Effector memory CD4-positive, alpha-beta T cell (primary cell): ENCODE data around the gene WRAP73.

Experiments
- DNase-seq, 3 donors: peaks; one replicate each; pipeline ENCODE4 v3.0.0-alpha.2; 2020
- H3K27ac ChIP-seq: 2 replicates; pipeline ENCODE4 v1.7.0; 2013; ENCODE audit warnings: mild to moderate bottlenecking, low read length, moderate library complexity; ENCODE audit not compliant: insufficient read depth, poor library complexity, severe bottlenecking
- H3K27me3 ChIP-seq: replicated peaks from 2 replicates; pipeline ENCODE4 v1.7.0; 2013; ENCODE audit warnings: mild to moderate bottlenecking, low read length; ENCODE audit not compliant: insufficient read depth, control insufficient read depth, poor library complexity, severe bottlenecking
- H3K36me3 ChIP-seq: 2 replicates; pipeline ENCODE4 v1.7.0; 2013; ENCODE audit warnings: mild to moderate bottlenecking, low read length, moderate library complexity; ENCODE audit not compliant: control insufficient read depth, insufficient read depth
- H3K4me1 ChIP-seq: 2 replicates; pipeline ENCODE4 v1.7.0; 2013; ENCODE audit warnings: low read length, mild to moderate bottlenecking; ENCODE audit not compliant: control insufficient read depth, insufficient read depth, poor library complexity, severe bottlenecking
- H3K4me3 ChIP-seq: 2 replicates; pipeline ENCODE4 v1.7.0; 2013; ENCODE audit warnings: low read length, low read depth, mild to moderate bottlenecking; ENCODE audit not compliant: insufficient read depth, poor library complexity, severe bottlenecking
- H3K9me3 ChIP-seq: 2 replicates; pipeline ENCODE4 v1.7.0; 2013; ENCODE audit warnings: mild to moderate bottlenecking, low read length, moderate library complexity; ENCODE audit not compliant: control insufficient read depth

The WRAP73 gene

GRCh38 chr1:3598522-3599285, 51.2 kb downstream of the WRAP73 start:
- Histone ChIP-seq H3K27me3 (no peaks in the 10 kb centered on the region), H3K9me3 (no peaks in the 10 kb centered on the region), H3K4me1 (peaks cover 19% of the 10 kb centered on the region), H3K36me3 (no peaks in the 10 kb centered on the region), H3K4me3 (peak overlapping the region; percentile 32), H3K27ac (no peak overlapping the region)
- no peak for DNase-seq

- H3K4me1 ChIP-seq, result peaks cover 19% of the 10 kb centered on the region
- no peaks in the 10 kb centered on the region for H3K9me3 ChIP-seq
- H3K27ac ChIP-seq, result no peak overlapping the region
- no peaks in the 10 kb centered on the region for H3K27me3 ChIP-seq
- DNase-seq, result no peak
- H3K4me3 ChIP-seq, result peak overlapping the region; percentile 32
- H3K36me3 ChIP-seq, result no peaks in the 10 kb centered on the region
These were observed 51.8 kb downstream of the WRAP73 start for GRCh38 chr1:3598051-3598491.

GRCh38 chr1:3597599-3597964, 52.3 kb downstream of the WRAP73 start:
- no peaks in the 10 kb centered on the region for H3K36me3 ChIP-seq
- H3K4me3 ChIP-seq, result peak overlapping the region; percentile 32
- H3K9me3 ChIP-seq, result no peaks in the 10 kb centered on the region
- no peak for DNase-seq
- no peak overlapping the region for H3K27ac ChIP-seq
- H3K4me1 ChIP-seq, result peaks cover 19% of the 10 kb centered on the region
- no peaks in the 10 kb centered on the region for H3K27me3 ChIP-seq

GRCh38 chr1:3596663-3597598, 53.0 kb downstream of the WRAP73 start:
- Histone ChIP-seq H3K9me3 (no peaks in the 10 kb centered on the region), H3K4me3 (no peak overlapping the region), H3K4me1 (peaks cover 19% of the 10 kb centered on the region), H3K27me3 (no peaks in the 10 kb centered on the region), H3K27ac (no peak overlapping the region), H3K36me3 (no peaks in the 10 kb centered on the region)
- no peak for DNase-seq

GRCh38 chr1:3595949-3596348, 54.0 kb downstream of the WRAP73 start:
- H3K4me1 ChIP-seq, result peaks cover 19% of the 10 kb centered on the region
- H3K9me3 ChIP-seq, result no peaks in the 10 kb centered on the region
- no peak overlapping the region for H3K27ac ChIP-seq
- DNase-seq, result no peak
- H3K36me3 ChIP-seq, result no peaks in the 10 kb centered on the region
- no peak overlapping the region for H3K4me3 ChIP-seq
- H3K27me3 ChIP-seq, result no peaks in the 10 kb centered on the region

GRCh38 chr1:3594706-3595377, 55.1 kb downstream of the WRAP73 start:
- no peak for DNase-seq
- Histone ChIP-seq H3K36me3 (no peaks in the 10 kb centered on the region), H3K4me3 (no peak overlapping the region), H3K27ac (no peak overlapping the region), H3K4me1 (peaks cover 19% of the 10 kb centered on the region), H3K27me3 (no peaks in the 10 kb centered on the region), H3K9me3 (no peaks in the 10 kb centered on the region)

GRCh38 chr1:3593745-3594144, 56.2 kb downstream of the WRAP73 start:
- no peaks in the 10 kb centered on the region for H3K36me3 ChIP-seq
- no peaks in the 10 kb centered on the region for H3K27me3 ChIP-seq
- no peak overlapping the region for H3K27ac ChIP-seq
- peaks cover 19% of the 10 kb centered on the region for H3K4me1 ChIP-seq
- no peaks in the 10 kb centered on the region for H3K9me3 ChIP-seq
- no peak for DNase-seq
- no peak overlapping the region for H3K4me3 ChIP-seq

- no peak for DNase-seq
- no peak overlapping the region for H3K27ac ChIP-seq
These were observed 56.6 kb downstream of the WRAP73 start for GRCh38 chr1:3593334-3593733.

GRCh38 chr1:3590951-3591865, 58.7 kb downstream of the WRAP73 start:
- Histone ChIP-seq H3K27ac (no peak overlapping the region), H3K27me3 (no peaks in the 10 kb centered on the region), H3K4me3 (no peak overlapping the region), H3K4me1 (no peaks in the 10 kb centered on the region), H3K36me3 (no peaks in the 10 kb centered on the region), H3K9me3 (no peaks in the 10 kb centered on the region)
- DNase-seq, result no peak

More at GRCh38 chr1:3593334-3593733, 56.6 kb downstream of the WRAP73 start:
- H3K4me1 ChIP-seq, result peaks cover 15% of the 10 kb centered on the region
- H3K36me3 ChIP-seq, result no peaks in the 10 kb centered on the region
- H3K4me3 ChIP-seq, result no peak overlapping the region
- no peaks in the 10 kb centered on the region for H3K27me3 ChIP-seq
- H3K9me3 ChIP-seq, result no peaks in the 10 kb centered on the region
